ENCODE measurements around the gene MYBPH. TPM values are rescaled to one million over a fixed set of nuclear protein-coding genes. Genes with fewer than 3 reads are reported as not detected.

Gene MYBPH
- total RNA-seq, 2 donors from 2014 or later, result not detected

DNA sequence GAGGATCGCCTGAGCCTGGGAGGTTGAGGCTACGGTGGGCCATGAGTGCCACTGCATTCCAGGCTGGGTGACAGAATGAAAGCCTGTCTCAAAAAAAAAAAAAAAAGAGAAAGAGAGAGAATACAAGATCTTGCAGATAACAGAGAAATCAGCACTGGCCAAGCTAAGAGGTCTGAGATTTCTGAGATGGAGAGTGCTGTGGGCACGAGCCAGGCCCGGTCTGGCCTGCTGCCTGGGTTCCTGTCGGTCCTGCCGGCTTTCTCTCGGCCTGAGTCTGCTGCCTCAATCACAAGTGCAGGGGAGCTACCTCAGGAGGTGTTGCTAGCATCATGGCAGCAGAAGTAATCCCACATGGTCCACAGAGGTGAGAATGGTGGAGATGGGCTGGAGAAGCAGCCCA, 29.1 kb downstream of the MYBPH start:
- no peaks in the 10 kb centered on the region for H3K4me1 ChIP-seq (ENCODE audit: control insufficient read depth in 1 of 2, low read depth in 2 of 2)
- no peaks in the 10 kb centered on the region for H3K9me3 ChIP-seq
- H3K36me3 ChIP-seq, result no peaks in the 10 kb centered on the region
- DNase-seq (ENCODE audit: low spot score) (no peak), ATAC-seq (ENCODE audit: insufficient number of reproducible peaks, low FRiP score, low read depth) (no peak)
- no peak overlapping the region for H3K4me3 ChIP-seq
- no peak overlapping the region for H3K27ac ChIP-seq
- H3K27me3 ChIP-seq (replicated peaks; ENCODE audit: insufficient read depth), result no peaks in the 10 kb centered on the region
- TF ChIP-seq, protein P1, sequence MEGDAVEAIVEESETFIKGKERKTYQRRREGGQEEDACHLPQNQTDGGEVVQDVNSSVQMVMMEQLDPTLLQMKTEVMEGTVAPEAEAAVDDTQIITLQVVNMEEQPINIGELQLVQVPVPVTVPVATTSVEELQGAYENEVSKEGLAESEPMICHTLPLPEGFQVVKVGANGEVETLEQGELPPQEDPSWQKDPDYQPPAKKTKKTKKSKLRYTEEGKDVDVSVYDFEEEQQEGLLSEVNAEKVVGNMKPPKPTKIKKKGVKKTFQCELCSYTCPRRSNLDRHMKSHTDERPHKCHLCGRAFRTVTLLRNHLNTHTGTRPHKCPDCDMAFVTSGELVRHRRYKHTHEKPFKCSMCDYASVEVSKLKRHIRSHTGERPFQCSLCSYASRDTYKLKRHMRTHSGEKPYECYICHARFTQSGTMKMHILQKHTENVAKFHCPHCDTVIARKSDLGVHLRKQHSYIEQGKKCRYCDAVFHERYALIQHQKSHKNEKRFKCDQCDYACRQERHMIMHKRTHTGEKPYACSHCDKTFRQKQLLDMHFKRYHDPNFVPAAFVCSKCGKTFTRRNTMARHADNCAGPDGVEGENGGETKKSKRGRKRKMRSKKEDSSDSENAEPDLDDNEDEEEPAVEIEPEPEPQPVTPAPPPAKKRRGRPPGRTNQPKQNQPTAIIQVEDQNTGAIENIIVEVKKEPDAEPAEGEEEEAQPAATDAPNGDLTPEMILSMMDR (IDR thresholded peaks at IDR 0.05), result no peak

DNA sequence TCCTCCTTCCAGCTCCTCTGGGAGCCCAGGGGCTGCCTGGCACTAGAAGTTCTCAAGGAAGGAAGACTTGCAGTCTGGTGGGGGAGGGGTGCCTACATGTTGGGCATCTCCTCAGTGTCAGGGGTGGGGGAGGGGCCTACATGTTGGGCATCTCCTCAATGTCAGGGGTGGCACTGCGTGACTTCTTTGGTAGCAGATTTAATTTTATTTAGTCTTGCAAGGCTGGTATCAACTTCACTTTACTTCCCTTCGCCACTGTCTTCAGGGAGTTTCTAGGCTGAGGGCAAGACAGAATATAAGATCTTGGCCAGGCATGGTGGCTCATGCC, 29.6 kb downstream of the MYBPH start:
- TF ChIP-seq, protein P1 (IDR thresholded peaks at IDR 0.05), result no peak
- no peaks in the 10 kb centered on the region for H3K27me3 ChIP-seq (replicated peaks; ENCODE audit: insufficient read depth)
- ATAC-seq (ENCODE audit: insufficient number of reproducible peaks, low FRiP score, low read depth), result no peak

DNA sequence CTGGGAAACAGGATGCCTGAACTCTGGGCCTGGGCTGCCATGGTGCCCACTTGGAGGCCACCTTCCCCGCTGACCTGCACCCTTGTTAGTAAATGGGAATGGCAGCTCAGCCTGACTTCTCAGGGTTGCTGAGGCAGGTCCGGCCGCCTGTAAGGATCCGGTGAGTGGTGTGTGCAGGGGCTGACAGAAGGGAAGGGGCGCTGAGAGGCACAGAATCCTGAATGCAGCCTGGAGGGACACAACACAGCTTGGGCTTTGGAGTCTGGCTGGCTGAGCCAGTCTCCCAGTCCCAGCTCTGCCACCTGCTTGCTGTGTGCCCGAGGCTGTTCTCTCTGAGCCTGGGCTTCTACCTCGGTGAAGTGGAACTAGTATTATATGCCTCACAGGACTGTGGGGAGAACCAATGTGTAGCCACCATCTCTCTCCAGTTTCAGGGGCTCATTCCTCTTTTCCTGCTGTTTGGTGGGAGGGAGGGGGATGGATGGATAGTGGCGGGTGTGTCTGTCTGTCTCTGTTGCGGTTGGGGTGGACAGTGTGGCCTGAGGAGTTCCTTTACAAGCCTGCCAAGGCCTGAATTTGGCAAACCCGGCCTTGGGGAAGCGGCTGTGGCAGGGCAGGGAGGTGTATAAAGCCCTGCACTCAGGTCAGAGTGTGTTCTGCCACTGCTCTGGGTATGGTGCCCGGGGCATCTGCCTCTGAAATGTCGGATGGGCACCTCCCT, 30.1 kb downstream of the MYBPH start:
- no peaks in the 10 kb centered on the region for H3K9me3 ChIP-seq
- TF ChIP-seq, protein P1 (IDR thresholded peaks at IDR 0.05), result no peak
- DNase-seq (ENCODE audit: low spot score) (no peak), ATAC-seq (ENCODE audit: insufficient number of reproducible peaks, low FRiP score, low read depth) (no peak)
- no peaks in the 10 kb centered on the region for H3K27me3 ChIP-seq (replicated peaks; ENCODE audit: insufficient read depth)
- H3K27ac ChIP-seq, result no peak overlapping the region
- H3K36me3 ChIP-seq, result no peaks in the 10 kb centered on the region
- H3K4me1 ChIP-seq (ENCODE audit: control insufficient read depth in 1 of 2, low read depth in 2 of 2), result no peaks in the 10 kb centered on the region
- no peak overlapping the region for H3K4me3 ChIP-seq

More for the DNA sequence above, 29.6 kb downstream of the MYBPH start:
- Histone ChIP-seq H3K9me3 (no peaks in the 10 kb centered on the region), H3K4me1 (ENCODE audit: control insufficient read depth in 1 of 2, low read depth in 2 of 2) (no peaks in the 10 kb centered on the region), H3K4me3 (no peak overlapping the region), H3K27ac (no peak overlapping the region), H3K36me3 (no peaks in the 10 kb centered on the region)
- no peak for DNase-seq (ENCODE audit: low spot score)

DNA sequence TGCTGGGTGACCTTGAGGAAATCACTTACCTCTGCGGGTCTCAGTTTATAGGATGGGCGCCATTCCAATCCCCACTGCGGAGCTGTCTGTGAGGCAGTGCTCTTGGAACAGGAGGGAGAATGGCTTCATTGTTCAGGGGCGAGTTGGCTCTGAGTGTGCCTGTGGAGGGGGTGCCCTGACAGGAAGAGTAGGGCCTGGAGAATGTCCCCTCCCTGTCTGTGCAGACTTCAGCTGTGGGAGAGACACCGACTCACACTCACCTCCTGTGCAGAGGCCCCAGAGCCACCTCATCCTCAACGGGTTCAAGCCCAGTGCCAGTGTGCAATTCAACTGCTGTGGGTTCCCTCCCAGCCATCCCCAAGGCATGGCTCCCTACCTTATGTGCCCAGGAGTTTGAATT, 31.0 kb downstream of the MYBPH start:
- ATAC-seq (ENCODE audit: insufficient number of reproducible peaks, low FRiP score, low read depth) (no peak), DNase-seq (ENCODE audit: low spot score) (no peak)
- Histone ChIP-seq H3K9me3 (no peaks in the 10 kb centered on the region), H3K4me3 (no peak overlapping the region), H3K27me3 (replicated peaks; ENCODE audit: insufficient read depth) (no peaks in the 10 kb centered on the region), H3K4me1 (ENCODE audit: control insufficient read depth in 1 of 2, low read depth in 2 of 2) (no peaks in the 10 kb centered on the region), H3K36me3 (no peaks in the 10 kb centered on the region), H3K27ac (no peak overlapping the region)
- TF ChIP-seq, protein P1 (IDR thresholded peaks at IDR 0.05), result no peak

DNA sequence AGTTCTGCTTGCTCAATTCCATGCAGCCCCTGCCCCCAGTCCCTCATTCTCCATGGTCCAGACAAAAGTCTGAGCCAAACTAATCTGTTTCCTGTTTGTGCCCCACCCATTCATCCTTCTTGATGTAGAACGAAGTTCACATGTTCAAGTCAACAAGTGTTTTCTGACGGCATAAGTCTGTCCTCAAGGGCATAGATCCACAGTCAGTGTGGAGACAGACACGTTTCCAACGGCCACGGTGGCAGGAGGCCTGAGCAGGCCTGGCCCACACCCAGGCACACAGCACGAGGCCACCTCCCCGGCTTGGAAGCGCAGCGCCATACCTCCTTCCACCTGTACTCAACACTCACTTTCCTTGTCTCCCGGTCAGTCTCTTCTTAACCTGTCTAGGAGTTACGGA, 32.0 kb downstream of the MYBPH start:
- no peaks in the 10 kb centered on the region for H3K4me1 ChIP-seq (ENCODE audit: control insufficient read depth in 1 of 2, low read depth in 2 of 2)
- no peak overlapping the region for H3K27ac ChIP-seq
- no peaks in the 10 kb centered on the region for H3K36me3 ChIP-seq
- H3K4me3 ChIP-seq, result no peak overlapping the region
- no peaks in the 10 kb centered on the region for H3K27me3 ChIP-seq (replicated peaks; ENCODE audit: insufficient read depth)
- ATAC-seq (ENCODE audit: insufficient number of reproducible peaks, low FRiP score, low read depth) (no peak), DNase-seq (ENCODE audit: low spot score) (no peak)
- TF ChIP-seq, protein P1 (IDR thresholded peaks at IDR 0.05), result no peak
- H3K9me3 ChIP-seq, result no peaks in the 10 kb centered on the region

Measured in thoracic aorta (tissue), 2 donors.